Karpas-422 (cell line): ENCODE data around the gene C14orf180. TPM values are rescaled to one million over a fixed set of nuclear protein-coding genes. Genes with fewer than 3 reads are reported as not detected.

Source experiments
- DNase-seq: peaks from one replicate; pipeline ENCODE4 v3.0.0-alpha.2; 2015
- H2AFZ ChIP-seq: fragments of 200-600 bp; sonication (generic); 2 replicates; pipeline ENCODE4 v1.6.1; 2014; ENCODE audit warnings: antibody characterized with exemption, low read length, mixed read lengths
- H3K27ac ChIP-seq: fragments of 200-600 bp; sonication (generic); 2 replicates; pipeline ENCODE4 v1.5.1; 2014; ENCODE audit warnings: mild to moderate bottlenecking, low read length, moderate library complexity
- H3K27me3 ChIP-seq: fragments of 200-600 bp; sonication (generic); 2 replicates; pipeline ENCODE4 v1.6.1; 2014; ENCODE audit warnings: low read length, mixed read lengths
- H3K36me3 ChIP-seq: fragments of 200-600 bp; sonication (generic); 2 replicates; pipeline ENCODE4 v1.6.1; 2014; ENCODE audit warnings: low read length, mixed read lengths; ENCODE audit not compliant: insufficient read depth
- H3K4me1 ChIP-seq: fragments of 200-600 bp; sonication (generic); 2 replicates; pipeline ENCODE4 v1.6.1; 2014; ENCODE audit warnings: mild to moderate bottlenecking, low read length, mixed read lengths
- H3K4me2 ChIP-seq: fragments of 200-600 bp; sonication (generic); 2 replicates; pipeline ENCODE4 v1.6.1; 2014; ENCODE audit warnings: low read length, low read depth, mild to moderate bottlenecking; ENCODE audit not compliant: poor library complexity, severe bottlenecking
- H3K4me3 ChIP-seq: fragments of 200-600 bp; sonication (generic); 2 replicates; pipeline ENCODE4 v1.5.1; 2014; ENCODE audit warnings: mild to moderate bottlenecking, antibody characterized with exemption, low read length, mixed read lengths
- H3K79me2 ChIP-seq: fragments of 200-600 bp; sonication (generic); 2 replicates; pipeline ENCODE4 v1.6.1; 2014; ENCODE audit warnings: mild to moderate bottlenecking, low read length, mixed read lengths
- H3K9ac ChIP-seq: fragments of 200-600 bp; sonication (generic); 2 replicates; pipeline ENCODE4 v1.6.0; 2014; ENCODE audit warnings: low read length
- H3K9me2 ChIP-seq: fragments of 200-600 bp; sonication (generic), shearing (Covaris generic); replicated peaks from 2 replicates; pipeline ENCODE4 v1.6.0; 2014; ENCODE audit warnings: mild to moderate bottlenecking, low read length, moderate library complexity; ENCODE audit not compliant: insufficient read depth
- H3K9me3 ChIP-seq: fragments of 300-700, 200-600 bp; sonication (generic); 2 replicates; pipeline ENCODE4 v1.6.1; 2014; ENCODE audit warnings: low read length, mixed read lengths
- H4K20me1 ChIP-seq: fragments of 200-600 bp; sonication (generic); 2 replicates; pipeline ENCODE4 v1.6.1; 2014; ENCODE audit warnings: mild to moderate bottlenecking, antibody characterized with exemption, low read length, low read depth; ENCODE audit not compliant: insufficient read depth
- total RNA-seq: library from RNA; depleted of rRNA; stranded (reverse); fragments of >200 nt; shearing (Covaris generic); gene quantifications from 2 replicates; pipeline ENCODE4 v1.2.3, GENCODE V29; 2014; ENCODE audit warnings: low replicate concordance

Gene C14orf180
- total RNA-seq, 1 experiment from 2014 or later: not detected

DNA sequence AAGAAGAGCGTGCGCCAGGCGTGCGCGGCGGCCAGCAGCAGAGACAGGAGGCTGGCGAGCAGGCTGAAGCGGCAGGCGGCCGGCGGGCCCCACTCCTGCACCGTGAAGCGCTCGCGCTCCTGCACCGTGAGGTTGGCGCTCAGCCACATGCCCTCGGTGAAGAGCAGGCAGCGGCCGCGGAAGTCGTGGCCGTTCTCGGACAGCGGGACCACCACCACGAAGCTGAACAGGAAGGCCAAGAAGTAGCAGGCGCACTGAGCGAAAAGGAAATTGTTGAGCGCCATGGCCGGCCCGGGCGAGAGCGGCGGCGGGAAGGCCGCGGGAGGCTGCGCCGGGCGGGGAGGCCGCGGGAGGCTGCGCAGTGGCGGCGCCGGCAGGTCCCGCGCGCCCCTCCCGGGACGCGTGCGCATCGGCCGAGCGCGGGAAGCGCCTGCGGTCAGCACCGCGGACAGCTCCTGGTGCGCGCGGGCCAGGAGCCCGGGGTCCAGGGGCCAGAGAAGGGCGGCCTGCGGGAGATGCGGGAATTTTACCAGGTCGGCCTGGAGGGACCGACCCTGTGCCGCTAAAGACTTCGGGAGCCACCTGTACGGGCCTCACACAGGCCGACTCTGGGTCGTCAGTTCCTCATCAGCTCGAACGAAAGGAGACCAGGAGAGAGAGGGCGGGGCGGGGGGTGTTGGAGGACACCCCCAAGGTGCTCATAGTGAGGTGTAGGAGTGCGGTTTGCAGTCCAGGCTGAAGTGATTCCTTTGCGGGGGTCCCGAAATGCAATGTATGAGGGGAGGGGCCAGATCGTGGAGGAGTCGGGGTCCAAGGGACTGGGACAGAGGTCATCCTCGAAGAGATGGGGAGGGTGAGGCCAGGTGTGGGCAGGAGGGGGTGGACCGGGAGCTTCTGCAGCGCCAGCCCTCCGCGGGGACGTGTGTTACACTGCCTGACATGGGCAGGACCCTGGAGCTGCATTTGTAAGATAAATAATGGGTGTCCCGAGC is 25.2 kb downstream of the C14orf180 start, which contains the start of gene TMEM179:
TSS of gene TMEM179 (minus strand) at position 315 of the 992 bp plus-strand sequence. CDS start at position 284, 31 bp downstream.
- H3K27me3 ChIP-seq: no peaks in the 10 kb centered on the region
- no peak within 1 kb of the TSS for H3K27ac ChIP-seq
- no peak within 1 kb of the TSS for H3K9ac ChIP-seq
- H4K20me1 ChIP-seq: peaks cover 6% of the 10 kb centered on the region; the same call in 1 of the 2 replicates
- no peak within 1 kb of the TSS for H2AFZ ChIP-seq
- no peak within 1 kb of the TSS for H3K4me3 ChIP-seq
- no peaks in the 10 kb centered on the region for H3K9me3 ChIP-seq
- no peak within 1 kb of the TSS for H3K4me2 ChIP-seq
- no peaks in the 10 kb centered on the region for H3K79me2 ChIP-seq
- DNase-seq: no peak
- H3K4me1 ChIP-seq: no peaks in the 10 kb centered on the region
- no peaks in the 10 kb centered on the region for H3K36me3 ChIP-seq
- no peaks in the 10 kb centered on the region for H3K9me2 ChIP-seq

DNA sequence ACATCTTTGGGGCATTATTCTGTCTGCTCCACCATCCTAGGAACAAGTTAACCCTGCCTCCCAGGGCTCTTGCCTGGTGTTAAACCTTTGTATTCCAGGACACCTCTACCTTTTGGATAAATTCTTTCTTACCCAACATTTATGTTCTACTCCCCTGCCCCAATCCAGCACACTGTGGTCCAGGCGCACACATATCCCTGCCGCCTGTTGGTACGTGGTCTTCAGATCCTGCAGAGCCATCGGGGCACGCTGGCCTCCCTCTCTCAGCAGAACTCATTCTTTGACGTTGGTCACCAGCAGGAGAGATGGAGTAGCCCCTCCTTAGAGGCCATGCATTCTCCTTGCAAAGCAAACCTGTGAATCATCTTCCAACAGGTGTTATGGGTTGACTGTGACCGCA is 30.1 kb downstream of the C14orf180 start:
- Histone ChIP-seq H3K36me3 (no peaks in the 10 kb centered on the region), H3K79me2 (no peaks in the 10 kb centered on the region), H3K4me2 (no peak overlapping the region), H3K9me3 (no peaks in the 10 kb centered on the region), H2AFZ (no peak overlapping the region), H3K9me2 (no peaks in the 10 kb centered on the region), H3K9ac (no peak overlapping the region), H3K4me3 (no peak overlapping the region), H3K27ac (no peak overlapping the region), H3K27me3 (no peaks in the 10 kb centered on the region), H4K20me1 (peaks cover 6% of the 10 kb centered on the region; the same call in 1 of the 2 replicates), H3K4me1 (no peaks in the 10 kb centered on the region)
- no peak for DNase-seq

DNA sequence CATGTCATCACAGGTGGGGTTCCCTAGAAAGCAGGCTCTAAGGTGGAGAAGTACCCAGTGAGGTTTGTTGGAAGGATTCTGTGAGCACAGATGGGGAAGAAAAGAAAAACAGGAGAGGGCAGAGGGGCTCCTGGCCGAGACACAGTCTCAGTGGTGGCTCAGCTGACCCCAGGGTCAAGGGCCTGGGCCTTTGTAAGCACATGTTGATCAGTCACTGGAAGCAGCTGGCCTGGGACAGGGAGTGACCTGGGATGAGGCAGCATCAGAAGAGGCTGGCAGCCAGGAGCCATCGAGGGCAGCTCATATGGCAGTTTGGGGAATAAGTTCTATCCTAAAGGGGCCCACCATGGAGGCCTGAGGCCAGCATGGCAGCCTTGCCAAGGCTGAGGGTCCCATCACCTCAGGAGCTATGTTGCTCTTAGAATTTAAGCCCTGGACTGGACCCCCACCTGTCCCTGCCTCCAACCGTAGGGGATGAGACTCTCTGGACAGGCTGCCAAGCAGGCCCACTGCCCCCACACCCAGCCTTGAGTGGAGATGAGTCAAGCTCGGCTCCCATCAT is 31.3 kb downstream of the C14orf180 start:
- no peaks in the 10 kb centered on the region for H3K36me3 ChIP-seq
- no peak overlapping the region for H3K9ac ChIP-seq
- H3K79me2 ChIP-seq: no peaks in the 10 kb centered on the region
- H3K27me3 ChIP-seq: no peaks in the 10 kb centered on the region
- H3K27ac ChIP-seq: no peak overlapping the region
- no peaks in the 10 kb centered on the region for H3K9me2 ChIP-seq
- H4K20me1 ChIP-seq: peaks cover 6% of the 10 kb centered on the region; the same call in 1 of the 2 replicates
- H3K4me1 ChIP-seq: no peaks in the 10 kb centered on the region; the same call in 1 of the 2 replicates
- no peak overlapping the region for H3K4me3 ChIP-seq
- H3K4me2 ChIP-seq: no peak overlapping the region
- H2AFZ ChIP-seq: no peak overlapping the region
- H3K9me3 ChIP-seq: no peaks in the 10 kb centered on the region
- no peak for DNase-seq

GRCh38 chr14:104611881-104612280 is 32.3 kb downstream of the C14orf180 start:
- Histone ChIP-seq H2AFZ (no peak overlapping the region), H3K9ac (no peak overlapping the region), H3K36me3 (no peaks in the 10 kb centered on the region), H3K4me1 (no peaks in the 10 kb centered on the region; the same call in 1 of the 2 replicates), H3K9me3 (no peaks in the 10 kb centered on the region), H3K4me3 (no peak overlapping the region), H3K27ac (no peak overlapping the region), H3K79me2 (no peaks in the 10 kb centered on the region), H3K4me2 (no peak overlapping the region), H3K27me3 (no peaks in the 10 kb centered on the region), H3K9me2 (no peaks in the 10 kb centered on the region), H4K20me1 (peaks cover 6% of the 10 kb centered on the region; the same call in 1 of the 2 replicates)
- no peak for DNase-seq

- Histone ChIP-seq H3K36me3 (no peaks in the 10 kb centered on the region), H3K79me2 (no peaks in the 10 kb centered on the region)
Measured at GRCh38 chr14:104614126-104614812, 34.7 kb downstream of the C14orf180 start.

DNA sequence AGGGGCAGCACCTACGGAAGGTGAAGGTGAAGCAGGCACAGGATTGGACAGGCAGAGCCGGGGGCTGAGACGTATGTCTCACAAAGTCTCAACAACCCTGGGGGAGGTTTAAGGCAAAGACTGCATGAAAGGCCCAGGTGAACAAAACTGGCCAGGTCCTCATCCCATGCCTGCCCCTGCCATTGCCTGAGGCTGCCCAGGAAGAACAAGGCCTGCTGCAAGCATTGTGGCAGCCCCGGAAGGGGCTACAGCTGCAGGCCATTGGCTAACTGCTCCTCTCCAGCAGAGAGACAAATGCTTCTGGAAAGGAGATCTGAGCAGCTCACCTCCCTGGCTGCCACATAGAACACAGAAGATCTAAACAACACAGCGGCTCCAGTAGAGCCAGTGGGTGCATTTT is 45.4 kb downstream of the C14orf180 start:
- 0 out of 2 replicates have a peak, but pooled peaks cover under 1% of the 10 kb centered on the region for H3K4me1 ChIP-seq
- no peak overlapping the region for H3K27ac ChIP-seq
- peaks cover 20% of the 10 kb centered on the region for H3K9me3 ChIP-seq
- no peaks in the 10 kb centered on the region for H3K36me3 ChIP-seq
- no peak for DNase-seq
- no peaks in the 10 kb centered on the region for H3K9me2 ChIP-seq
- no peak overlapping the region for H3K9ac ChIP-seq
- H4K20me1 ChIP-seq: no peaks in the 10 kb centered on the region
- H3K4me2 ChIP-seq: no peak overlapping the region
- no peaks in the 10 kb centered on the region for H3K79me2 ChIP-seq
- no peak overlapping the region for H3K4me3 ChIP-seq
- H2AFZ ChIP-seq: no peak overlapping the region
- peaks cover 11% of the 10 kb centered on the region; the same call in 1 of the 2 replicates for H3K27me3 ChIP-seq

More at GRCh38 chr14:104614126-104614812, 34.7 kb downstream of the C14orf180 start:
- Histone ChIP-seq H3K4me1 (peaks cover 21% of the 10 kb centered on the region), H3K27ac (no peak overlapping the region), H3K9ac (no peak overlapping the region), H3K9me3 (no peaks in the 10 kb centered on the region), H3K4me2 (no peak overlapping the region), H3K4me3 (no peak overlapping the region), H3K9me2 (no peaks in the 10 kb centered on the region), H2AFZ (no peak overlapping the region), H4K20me1 (peaks cover 10% of the 10 kb centered on the region; the same call in 1 of the 2 replicates), H3K27me3 (no peaks in the 10 kb centered on the region)
- no peak for DNase-seq

DNA sequence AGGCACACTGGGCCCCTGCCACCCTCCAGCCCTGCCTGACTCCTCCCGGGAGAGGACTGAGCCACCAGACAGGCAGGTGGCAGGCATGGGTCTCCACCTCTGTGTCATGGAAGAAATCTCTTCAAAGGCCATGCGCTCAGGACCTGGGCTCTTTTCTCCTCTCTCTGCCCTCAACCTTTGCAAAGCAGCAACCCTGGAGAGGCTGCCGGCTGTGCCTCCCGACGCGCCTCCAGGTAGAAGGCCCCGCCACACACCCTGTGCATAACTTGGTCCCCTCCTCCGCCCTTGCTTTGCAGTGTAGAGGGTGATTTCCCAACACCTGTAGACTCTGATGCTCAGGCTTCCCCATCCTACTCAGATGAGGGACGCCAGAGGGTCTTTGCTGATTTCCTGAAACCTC is 53.2 kb downstream of the C14orf180 start:
- H3K9ac ChIP-seq: no peak overlapping the region
- no peak for DNase-seq
- H3K9me2 ChIP-seq: no peaks in the 10 kb centered on the region
- H3K27me3 ChIP-seq: peaks cover 4% of the 10 kb centered on the region; the same call in 1 of the 2 replicates
- no peak overlapping the region for H3K4me3 ChIP-seq
- peaks cover 5% of the 10 kb centered on the region; the same call in 1 of the 2 replicates for H3K4me1 ChIP-seq
- peaks cover 8% of the 10 kb centered on the region for H3K9me3 ChIP-seq
- no peaks in the 10 kb centered on the region for H3K79me2 ChIP-seq
- no peak overlapping the region for H3K4me2 ChIP-seq
- no peak overlapping the region for H2AFZ ChIP-seq
- 0 out of 2 replicates have a peak, but pooled peaks cover 18% of the 10 kb centered on the region for H4K20me1 ChIP-seq
- no peak overlapping the region for H3K27ac ChIP-seq
- no peaks in the 10 kb centered on the region for H3K36me3 ChIP-seq
